PFSK-1 (cell line): ENCODE data around the gene PRELID3B.

Experiments
- FOXP2 ChIP-seq: optimal IDR thresholded peaks from 2 replicates; pipeline ENCODE3; 2011; ENCODE audit warnings: borderline replicate concordance, control low read depth, inconsistent platforms; ENCODE audit not compliant: insufficient read depth; ENCODE audit errors: extremely low read length, extremely low read depth
- POLR2AphosphoS5 ChIP-seq: IDR thresholded peaks from 2 replicates; pipeline ENCODE4 v1.6.1; 2012; ENCODE audit warnings: low read depth, mild to moderate bottlenecking, control low read depth, low read length, moderate library complexity
- REST ChIP-seq, 2 experiments: IDR thresholded peaks; 2 replicates each; pipeline versions ENCODE4 v1.6.1 to v1.8.0; 2011 to 2012; ENCODE audit warnings: low read depth in 2 of 2, low read length in 2 of 2, control low read depth in 1 of 2, inconsistent platforms in 1 of 2, mild to moderate bottlenecking in 1 of 2, moderate library complexity in 1 of 2; ENCODE audit not compliant: insufficient read depth in 1 of 2
- SIN3A ChIP-seq: IDR thresholded peaks from 2 replicates; pipeline ENCODE4 v1.6.1; 2012; ENCODE audit warnings: mild to moderate bottlenecking, low read length, moderate library complexity, borderline replicate concordance; ENCODE audit not compliant: insufficient read depth
- TAF1 ChIP-seq: IDR thresholded peaks from 2 replicates; pipeline ENCODE4 v1.6.1; 2012; ENCODE audit warnings: low read length, control low read depth, borderline replicate concordance; ENCODE audit not compliant: insufficient read depth

The PRELID3B gene

DNA sequence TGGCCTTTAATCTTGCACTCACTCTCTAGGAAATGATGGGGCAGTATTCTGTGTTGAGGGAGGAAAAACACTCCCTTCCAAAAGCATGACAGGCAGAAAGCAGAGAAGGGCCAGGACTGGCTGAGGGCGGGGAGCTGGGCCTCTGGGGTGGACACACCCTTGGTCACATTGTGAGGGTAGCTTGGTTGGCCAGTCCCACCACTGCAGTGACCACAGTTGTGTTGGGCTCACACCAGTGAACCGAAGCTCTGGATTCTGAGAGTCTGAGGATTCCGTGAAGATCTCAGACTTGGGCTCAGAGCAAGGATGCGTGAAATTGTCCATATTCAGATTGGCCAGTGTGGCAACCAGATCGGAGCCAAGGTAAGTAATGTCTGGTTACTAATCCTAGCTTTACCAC is 23.4 kb downstream of the PRELID3B start, which contains the start of gene TUBB1:
TUBB1 (plus strand) TSS at position 213 of the 400 bp plus-strand sequence; CDS start at position 307, 94 bp downstream.
- no peak for TF ChIP-seq SIN3A
- no peak for TF ChIP-seq POLR2AphosphoS5
- no peak for TF ChIP-seq REST (IDR thresholded peaks at IDR 0.05; ENCODE audit: insufficient read depth in 1 of 2, low read depth in 2 of 2, low read length in 2 of 2)
- no peak for TF ChIP-seq FOXP2
- no peak for TF ChIP-seq TAF1

- no peak for TF ChIP-seq SIN3A
- TF ChIP-seq TAF1: no peak
- TF ChIP-seq POLR2AphosphoS5: no peak
- no peak for TF ChIP-seq FOXP2
- TF ChIP-seq REST (IDR thresholded peaks at IDR 0.05; ENCODE audit: insufficient read depth in 1 of 2, low read depth in 2 of 2, low read length in 2 of 2): no peak
These were observed 23.8 kb downstream of the PRELID3B start for GRCh38 chr20:59018817-59019216.

- no peak for TF ChIP-seq POLR2AphosphoS5
- no peak for TF ChIP-seq FOXP2
- no peak for TF ChIP-seq TAF1
- TF ChIP-seq REST (IDR thresholded peaks at IDR 0.05; ENCODE audit: insufficient read depth in 1 of 2, low read depth in 2 of 2, low read length in 2 of 2): no peak
- TF ChIP-seq SIN3A: no peak
These were observed 24.9 kb downstream of the PRELID3B start for GRCh38 chr20:59017493-59018231.

DNA sequence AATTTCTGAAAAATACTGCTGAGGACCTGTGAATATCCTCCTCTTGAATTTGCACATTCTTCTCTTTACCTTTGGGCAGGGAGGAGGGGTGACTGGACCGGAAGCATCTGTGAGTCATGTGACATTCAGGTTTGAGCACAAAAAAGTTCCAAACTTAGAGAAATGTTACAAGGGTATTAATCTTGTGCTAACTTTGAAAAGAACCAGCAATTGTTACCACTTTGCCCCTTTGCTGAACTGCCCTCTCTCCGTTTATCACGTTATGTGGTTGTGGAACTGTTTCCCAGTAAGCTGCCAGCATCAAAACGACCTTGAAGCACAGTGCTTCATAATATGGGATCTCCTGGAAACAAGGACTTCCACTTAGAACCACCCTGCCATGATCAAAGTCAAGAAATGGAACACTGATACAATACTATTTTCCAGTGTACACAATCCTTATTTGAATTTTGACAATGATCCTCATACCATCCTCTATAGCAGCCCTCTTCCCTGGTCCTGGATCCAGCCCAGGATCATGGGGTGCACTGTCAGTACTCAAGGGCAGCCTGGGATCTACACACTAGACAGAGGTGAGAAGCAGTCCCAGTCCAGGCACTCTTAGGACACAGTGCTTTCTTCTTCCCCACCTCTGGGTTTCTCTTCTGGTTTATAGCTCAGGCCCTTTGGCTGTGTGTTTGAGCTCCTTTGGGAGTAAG is 25.6 kb downstream of the PRELID3B start:
- TF ChIP-seq POLR2AphosphoS5: no peak
- TF ChIP-seq SIN3A: no peak
- TF ChIP-seq TAF1: no peak
- TF ChIP-seq FOXP2: no peak
- no peak for TF ChIP-seq REST (IDR thresholded peaks at IDR 0.05; ENCODE audit: insufficient read depth in 1 of 2, low read depth in 2 of 2, low read length in 2 of 2)
